HPDE6-E6E7 (cell line): ENCODE results near the gene CLEC9A.

ENCODE experiments used
- DNase-seq: peaks from one replicate; pipeline ENCODE4 v3.0.0; 2011; ENCODE audit warnings: missing footprints; ENCODE audit errors: extremely low spot score

CLEC9A gene

DNA sequence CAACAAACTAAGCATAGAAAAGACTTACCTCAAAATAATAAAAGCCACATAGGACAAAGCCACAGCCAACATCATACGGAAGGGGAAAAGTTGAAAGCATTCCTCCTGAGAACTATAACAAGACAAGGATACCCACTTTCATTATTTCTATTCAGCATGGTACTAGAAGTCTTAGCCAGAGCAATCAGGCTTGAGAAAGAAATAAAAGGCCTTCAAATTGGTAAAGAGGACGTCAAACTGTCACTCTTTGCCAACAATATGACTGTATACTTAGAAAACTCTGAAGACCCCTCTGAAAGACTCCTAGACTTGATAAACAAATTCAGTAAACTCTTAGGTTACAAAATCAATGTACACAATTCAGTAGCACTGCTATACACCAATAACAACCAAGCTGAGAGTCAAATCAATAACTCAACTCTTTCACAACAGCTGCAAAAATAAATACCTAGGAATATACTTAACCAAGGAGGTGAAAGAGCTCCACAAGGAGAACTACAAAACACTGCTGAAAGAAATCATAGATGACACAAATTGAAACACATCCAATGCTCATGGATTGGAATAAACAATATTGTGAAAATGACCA, 79.9 kb downstream of the CLEC9A start:
- DNase-seq = no peak

DNA sequence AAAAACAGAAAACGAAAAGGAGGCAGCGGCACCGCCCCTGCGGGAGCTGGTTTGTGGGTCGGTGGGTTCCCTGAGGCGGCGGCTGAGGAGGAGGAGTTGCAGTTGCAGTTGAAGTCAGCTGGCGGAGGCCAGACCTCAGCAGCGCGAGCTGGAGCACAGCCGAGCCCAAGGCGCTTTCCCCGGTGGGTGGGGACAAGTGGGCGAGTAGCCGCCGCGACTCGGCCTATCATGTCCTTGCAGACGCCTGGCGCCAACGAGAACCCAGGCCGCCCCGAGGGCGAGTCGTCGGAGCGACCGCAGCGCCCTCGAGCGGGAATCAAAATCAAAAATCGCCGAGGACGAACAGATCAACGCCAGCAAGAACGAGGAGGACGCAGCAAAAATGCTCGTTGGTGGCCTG, 81.0 kb downstream of the CLEC9A start:
- DNase-seq = no peak

DNA sequence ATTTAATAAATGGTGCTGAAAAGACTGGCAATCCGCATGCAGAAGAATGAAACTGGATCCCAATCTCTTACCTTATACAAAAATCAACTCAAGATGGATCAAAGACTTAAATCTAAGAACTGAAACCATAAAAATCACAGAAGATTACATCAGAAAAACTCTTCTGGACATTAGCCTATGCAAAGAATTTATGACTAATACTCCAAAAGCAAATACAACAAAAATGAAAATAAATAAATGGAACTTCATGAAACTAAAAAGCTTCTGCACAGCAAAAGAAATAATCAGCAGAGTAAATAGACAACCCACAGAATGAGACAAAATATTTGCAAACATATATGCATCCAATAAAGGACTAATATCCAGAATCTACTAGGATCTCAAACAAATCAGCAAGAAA, 82.6 kb downstream of the CLEC9A start:
- no peak for DNase-seq

DNA sequence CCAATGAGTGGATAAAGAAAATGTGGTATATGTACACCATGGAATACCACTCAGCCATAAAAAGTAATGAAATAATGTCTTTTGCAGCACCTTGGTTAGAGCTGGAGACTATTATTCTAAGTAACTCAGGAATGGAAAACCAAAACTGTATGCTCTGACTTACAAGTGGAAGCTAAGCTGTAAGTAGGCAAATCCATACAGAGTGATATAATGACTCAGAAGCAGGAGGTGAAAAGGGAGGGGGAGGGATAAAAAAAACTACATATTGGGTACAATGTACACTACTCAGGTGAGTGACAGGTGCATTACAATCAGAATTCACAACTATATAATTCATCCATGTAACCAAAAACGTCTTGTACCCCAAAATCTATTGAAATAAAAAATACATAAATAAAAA, 83.4 kb downstream of the CLEC9A start:
- DNase-seq = no peak

DNA sequence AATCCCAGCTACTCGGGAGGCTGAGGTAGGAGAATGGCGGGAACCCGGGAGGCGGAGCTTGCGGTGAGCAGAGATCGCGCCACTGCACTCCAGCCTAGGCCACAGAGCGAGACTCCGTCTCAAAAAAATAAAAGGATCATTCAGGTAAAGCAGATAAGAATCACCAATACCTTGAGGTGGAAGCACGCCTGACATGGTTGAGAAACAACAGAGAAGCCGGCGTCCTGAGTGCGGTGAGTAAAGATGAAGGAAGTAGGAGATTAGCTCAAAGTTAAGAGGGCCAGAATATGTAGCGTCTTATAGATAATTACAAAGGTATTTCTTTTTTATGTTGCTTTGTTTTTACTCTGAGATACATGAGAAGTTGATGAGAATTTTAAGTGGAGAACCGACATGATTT, 84.8 kb downstream of the CLEC9A start:
- DNase-seq = no peak
